ENCODE results near the gene TPM2. TPM values are rescaled to one million over a fixed set of nuclear protein-coding genes. Genes with fewer than 3 reads are reported as not detected.

TPM2 gene
- total RNA-seq, 3 donors from 2014 or later (not counting 1 experiment from before 2014, with no cell fraction given): 20.9 to 23.8 (median 22.9) TPM

DNA sequence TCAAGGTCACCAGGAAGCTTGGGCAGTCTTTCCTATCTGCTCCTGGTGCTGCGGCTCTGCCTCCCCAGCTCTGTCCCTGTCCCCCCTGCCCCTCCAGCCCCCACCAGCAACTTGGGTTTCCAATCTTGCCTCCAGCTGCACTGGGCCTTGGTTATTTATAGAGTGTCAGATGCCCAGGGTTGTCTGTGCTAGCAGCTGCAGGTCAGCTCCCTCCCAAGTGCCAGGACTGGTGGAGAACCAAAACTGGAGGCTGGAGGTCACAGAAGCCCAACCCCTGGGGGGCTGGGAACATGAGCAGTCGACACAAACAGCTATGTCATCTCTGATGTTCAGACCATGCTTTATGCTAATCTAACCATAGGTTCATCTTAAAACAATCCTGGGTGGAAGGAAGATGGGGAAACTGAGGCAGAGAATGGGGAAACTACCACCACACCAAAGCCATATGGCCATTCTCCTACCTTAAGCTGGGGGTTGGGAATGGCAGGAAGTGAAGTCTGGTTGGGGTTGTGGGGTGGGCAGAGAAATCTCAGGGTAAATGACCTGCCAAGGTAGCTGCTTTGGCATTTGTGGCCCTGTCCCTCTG, 1.7 kb downstream of the TPM2 start:
- H3K9me3 Mint-ChIP-seq: no peaks in the 10 kb centered on the region
- no peaks in the 10 kb centered on the region for H3K27me3 ChIP-seq (ENCODE audit: control insufficient read depth, insufficient read depth, low read length)
- H3K36me3 ChIP-seq (ENCODE audit: control insufficient read depth, insufficient read depth, low read length): peaks cover 4% of the 10 kb centered on the region
- H3K27ac Mint-ChIP-seq: no peak overlapping the region
- no peak overlapping the region for H3K4me3 Mint-ChIP-seq
- H3K4me1 Mint-ChIP-seq: peaks cover 0 to 25% of the 10 kb centered on the region in 2 donors
- TF ChIP-seq, protein P1, sequence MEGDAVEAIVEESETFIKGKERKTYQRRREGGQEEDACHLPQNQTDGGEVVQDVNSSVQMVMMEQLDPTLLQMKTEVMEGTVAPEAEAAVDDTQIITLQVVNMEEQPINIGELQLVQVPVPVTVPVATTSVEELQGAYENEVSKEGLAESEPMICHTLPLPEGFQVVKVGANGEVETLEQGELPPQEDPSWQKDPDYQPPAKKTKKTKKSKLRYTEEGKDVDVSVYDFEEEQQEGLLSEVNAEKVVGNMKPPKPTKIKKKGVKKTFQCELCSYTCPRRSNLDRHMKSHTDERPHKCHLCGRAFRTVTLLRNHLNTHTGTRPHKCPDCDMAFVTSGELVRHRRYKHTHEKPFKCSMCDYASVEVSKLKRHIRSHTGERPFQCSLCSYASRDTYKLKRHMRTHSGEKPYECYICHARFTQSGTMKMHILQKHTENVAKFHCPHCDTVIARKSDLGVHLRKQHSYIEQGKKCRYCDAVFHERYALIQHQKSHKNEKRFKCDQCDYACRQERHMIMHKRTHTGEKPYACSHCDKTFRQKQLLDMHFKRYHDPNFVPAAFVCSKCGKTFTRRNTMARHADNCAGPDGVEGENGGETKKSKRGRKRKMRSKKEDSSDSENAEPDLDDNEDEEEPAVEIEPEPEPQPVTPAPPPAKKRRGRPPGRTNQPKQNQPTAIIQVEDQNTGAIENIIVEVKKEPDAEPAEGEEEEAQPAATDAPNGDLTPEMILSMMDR (IDR thresholded peaks at IDR 0.05): no peak
- no peaks in the 10 kb centered on the region for H3K27me3 Mint-ChIP-seq (ENCODE audit: low read depth in 2 of 2)
- no peaks in the 10 kb centered on the region for H3K36me3 Mint-ChIP-seq
- DNase-seq (no peak), ATAC-seq (no peak)
- WGBS (ENCODE audit: insufficient coverage): 100% methylated on average over 2 of the region's 2 CpGs
- no peaks in the 10 kb centered on the region for H3K9me3 ChIP-seq (ENCODE audit: control insufficient read depth, insufficient read depth, low read length)
- H3K4me1 ChIP-seq (ENCODE audit: control insufficient read depth, insufficient read depth, low read length): peaks cover 17% of the 10 kb centered on the region
- no peak overlapping the region for H3K4me3 ChIP-seq (ENCODE audit: low read length)
- intact Hi-C loops (cut with micrococcal nuclease): no loop called here
- H3K27ac ChIP-seq (ENCODE audit: low read length): no peak overlapping the region

DNA sequence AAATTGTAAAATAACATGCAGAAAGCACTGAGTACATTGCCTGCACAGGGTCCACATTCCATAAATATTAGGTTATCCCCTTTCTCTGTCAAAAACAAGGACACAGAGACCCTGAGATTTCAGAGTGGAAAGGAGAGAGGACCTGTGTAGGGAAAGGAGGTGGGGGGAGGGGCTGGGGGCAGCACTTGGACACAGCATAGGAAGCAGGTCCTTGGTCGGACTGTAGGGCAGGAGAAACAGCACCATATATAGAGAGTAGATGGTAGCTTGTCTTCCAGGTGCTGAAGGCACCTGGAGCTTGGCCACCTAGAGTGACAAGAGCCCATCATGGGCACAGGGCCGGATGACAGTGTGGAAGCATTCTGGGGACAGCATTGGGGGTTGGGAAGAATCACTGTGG, 2.4 kb downstream of the TPM2 start:
- WGBS (ENCODE audit: insufficient coverage): 96% methylated on average over 2 of the region's 2 CpGs
- H3K4me1 Mint-ChIP-seq: peaks cover 0 to 25% of the 10 kb centered on the region in 2 donors
- no peak overlapping the region for H3K27ac ChIP-seq (ENCODE audit: low read length)
- DNase-seq (no peak), ATAC-seq (no peak)
- H3K36me3 Mint-ChIP-seq: no peaks in the 10 kb centered on the region
- intact Hi-C loops (cut with micrococcal nuclease): no loop called here
- no peak overlapping the region for H3K4me3 ChIP-seq (ENCODE audit: low read length)
- H3K4me3 Mint-ChIP-seq: peak overlapping the region; percentile 47
- H3K4me1 ChIP-seq (ENCODE audit: control insufficient read depth, insufficient read depth, low read length): peaks cover 17% of the 10 kb centered on the region
- no peaks in the 10 kb centered on the region for H3K9me3 ChIP-seq (ENCODE audit: control insufficient read depth, insufficient read depth, low read length)
- no peaks in the 10 kb centered on the region for H3K9me3 Mint-ChIP-seq
- no peaks in the 10 kb centered on the region for H3K27me3 ChIP-seq (ENCODE audit: control insufficient read depth, insufficient read depth, low read length)
- peaks cover 4% of the 10 kb centered on the region for H3K36me3 ChIP-seq (ENCODE audit: control insufficient read depth, insufficient read depth, low read length)
- peak overlapping the region in 1 of 2 donors; percentile 31 for H3K27ac Mint-ChIP-seq
- H3K27me3 Mint-ChIP-seq (ENCODE audit: low read depth in 2 of 2): no peaks in the 10 kb centered on the region
- TF ChIP-seq, protein P1 (IDR thresholded peaks at IDR 0.05): no peak

DNA sequence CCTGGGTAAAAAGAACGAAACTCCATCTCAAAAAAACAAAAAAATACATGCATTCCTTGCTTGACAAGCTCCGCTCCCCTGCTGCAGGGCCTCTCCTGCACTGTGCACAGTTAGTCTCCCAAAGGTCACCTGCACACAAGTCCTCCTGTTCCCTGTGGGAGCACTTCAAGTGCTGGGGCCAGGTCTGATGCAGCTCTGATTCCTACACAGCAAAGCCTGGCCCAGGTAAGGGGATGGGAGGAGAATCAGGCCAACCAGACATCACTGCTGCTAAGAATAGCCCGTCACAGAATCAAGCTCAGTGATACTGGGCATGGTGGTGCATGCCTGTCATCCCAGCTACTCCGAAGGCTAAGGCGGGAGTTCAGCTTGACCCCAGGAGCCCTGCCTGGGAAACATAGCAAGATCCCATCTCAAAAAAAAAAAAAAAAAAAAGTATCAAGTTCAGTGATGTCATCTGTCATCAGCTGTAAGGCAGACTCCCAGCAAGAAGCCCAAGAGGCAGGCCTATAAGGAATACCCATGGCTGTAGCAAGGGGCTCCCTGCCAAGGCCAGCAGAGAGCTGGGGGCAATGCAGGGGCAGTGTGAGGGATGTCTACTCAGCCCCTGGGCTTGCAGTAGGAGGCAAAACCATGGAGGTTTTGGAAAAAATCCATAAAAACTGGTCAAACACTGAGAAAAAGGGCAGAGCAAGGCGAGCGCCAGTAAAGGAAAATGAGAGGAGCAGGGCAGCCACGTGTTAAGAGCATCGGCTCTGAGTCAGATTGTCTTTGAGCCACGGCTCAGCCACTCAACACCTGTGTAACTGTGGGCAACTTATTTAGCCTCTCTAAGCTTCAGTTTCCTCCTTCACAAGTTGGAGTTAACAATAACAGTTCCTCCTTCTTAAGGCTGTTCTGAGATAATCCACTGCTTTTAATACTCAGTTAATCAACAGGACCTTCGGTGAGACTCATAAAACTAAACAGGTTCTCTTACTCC, 3.2 kb downstream of the TPM2 start:
- TF ChIP-seq, protein P1 (IDR thresholded peaks at IDR 0.05): no peak
- intact Hi-C loops (cut with micrococcal nuclease): no loop called here
- Mint-ChIP-seq H3K27me3 (ENCODE audit: low read depth in 2 of 2) (no peaks in the 10 kb centered on the region), H3K27ac (no peak overlapping the region), H3K36me3 (no peaks in the 10 kb centered on the region), H3K4me3 (peak overlapping the region; percentile 31), H3K4me1 (peaks cover 0 to 19% of the 10 kb centered on the region in 2 donors), H3K9me3 (no peaks in the 10 kb centered on the region)
- ATAC-seq (no peak), DNase-seq (no peak)
- H3K4me1 ChIP-seq (ENCODE audit: control insufficient read depth, insufficient read depth, low read length): peaks cover 14% of the 10 kb centered on the region
- no peaks in the 10 kb centered on the region for H3K9me3 ChIP-seq (ENCODE audit: control insufficient read depth, insufficient read depth, low read length)
- WGBS (ENCODE audit: insufficient coverage): 86% methylated on average over 10 of the region's 11 CpGs
- H3K27ac ChIP-seq (ENCODE audit: low read length): no peak overlapping the region
- H3K4me3 ChIP-seq (ENCODE audit: low read length): no peak overlapping the region
- H3K27me3 ChIP-seq (ENCODE audit: control insufficient read depth, insufficient read depth, low read length): no peaks in the 10 kb centered on the region
- peaks cover 4% of the 10 kb centered on the region for H3K36me3 ChIP-seq (ENCODE audit: control insufficient read depth, insufficient read depth, low read length)

Measured in natural killer cell (primary cell).